Loucy (cell line): ENCODE results near the gene TBRG1.

Source experiments
- H2AFZ ChIP-seq: fragments of 200-600 bp; sonication (generic); 2 replicates; pipeline ENCODE4 v1.6.0; 2016; ENCODE audit warnings: antibody characterized with exemption, mild to moderate bottlenecking, low read length, moderate library complexity
- H3F3A ChIP-seq: fragments of 200-600 bp; 2 replicates; pipeline ENCODE4 v1.6.0; 2016; ENCODE audit warnings: antibody characterized with exemption, low read depth, mild to moderate bottlenecking
- H3K27me3 ChIP-seq: fragments of 200-600 bp; sonication (generic); 2 replicates; pipeline ENCODE4 v1.6.1; 2014; ENCODE audit warnings: low read length, mild to moderate bottlenecking; ENCODE audit not compliant: insufficient read depth, poor library complexity, severe bottlenecking
- H3K36me3 ChIP-seq: fragments of 200-600 bp; sonication (generic); 2 replicates; pipeline ENCODE4 v1.6.1; 2016; ENCODE audit warnings: low read length; ENCODE audit not compliant: insufficient read depth
- H3K4me1 ChIP-seq: fragments of 200-600 bp; sonication (generic); 2 replicates; pipeline ENCODE4 v1.5.1; 2014; ENCODE audit warnings: low read length, mild to moderate bottlenecking; ENCODE audit not compliant: insufficient read depth, poor library complexity, severe bottlenecking
- H3K4me2 ChIP-seq: fragments of 200-600 bp; sonication (generic); 2 replicates; pipeline ENCODE4 v1.6.0; 2014; ENCODE audit warnings: antibody characterized with exemption, low read length, low read depth, mild to moderate bottlenecking; ENCODE audit not compliant: poor library complexity, severe bottlenecking
- H3K4me3 ChIP-seq: fragments of 200-600 bp; sonication (generic); 2 replicates; pipeline ENCODE4 v1.5.1; 2014; ENCODE audit warnings: low read length, mild to moderate bottlenecking, mixed read lengths; ENCODE audit not compliant: poor library complexity, severe bottlenecking
- H3K79me2 ChIP-seq: fragments of 200-600 bp; sonication (generic); 2 replicates; pipeline ENCODE4 v1.6.1; 2014; ENCODE audit warnings: low read length; ENCODE audit not compliant: insufficient read depth
- H3K9ac ChIP-seq: fragments of 200-600 bp; sonication (generic); 2 replicates; pipeline ENCODE4 v1.6.0; 2014; ENCODE audit warnings: mild to moderate bottlenecking, low read depth, low read length, moderate library complexity; ENCODE audit not compliant: poor library complexity, severe bottlenecking
- H3K9me2 ChIP-seq: fragments of 200-600 bp; sonication (generic); replicated peaks from 2 replicates; pipeline ENCODE4 v1.6.1; 2016; ENCODE audit warnings: low read depth, low read length, mixed read lengths
- H3K9me3 ChIP-seq: fragments of 200-600 bp; sonication (generic); 2 replicates; pipeline ENCODE4 v1.6.1; 2014; ENCODE audit warnings: mild to moderate bottlenecking, antibody characterized with exemption, low read length, low read depth; ENCODE audit not compliant: insufficient read depth
- H4K20me1 ChIP-seq: fragments of 200-600 bp; sonication (generic); 2 replicates; pipeline ENCODE4 v1.6.0; 2014; ENCODE audit warnings: antibody characterized with exemption, low read length, mild to moderate bottlenecking; ENCODE audit not compliant: insufficient read depth, poor library complexity, severe bottlenecking
- EZH2phosphoT487 ChIP-seq: fragments of 200-600 bp; IDR thresholded peaks from 2 replicates; pipeline ENCODE4 v1.6.1; 2018; ENCODE audit warnings: antibody characterized with exemption, mild to moderate bottlenecking, moderate library complexity, borderline replicate concordance
- TF ChIP-seq, protein P1 (sequence below): fragments of 200-600 bp; sonication (generic); conservative IDR thresholded peaks from 2 replicates; pipeline ENCODE4 v1.5.1; 2014; ENCODE audit warnings: mild to moderate bottlenecking, antibody characterized with exemption, low read length

The TBRG1 gene

DNA sequence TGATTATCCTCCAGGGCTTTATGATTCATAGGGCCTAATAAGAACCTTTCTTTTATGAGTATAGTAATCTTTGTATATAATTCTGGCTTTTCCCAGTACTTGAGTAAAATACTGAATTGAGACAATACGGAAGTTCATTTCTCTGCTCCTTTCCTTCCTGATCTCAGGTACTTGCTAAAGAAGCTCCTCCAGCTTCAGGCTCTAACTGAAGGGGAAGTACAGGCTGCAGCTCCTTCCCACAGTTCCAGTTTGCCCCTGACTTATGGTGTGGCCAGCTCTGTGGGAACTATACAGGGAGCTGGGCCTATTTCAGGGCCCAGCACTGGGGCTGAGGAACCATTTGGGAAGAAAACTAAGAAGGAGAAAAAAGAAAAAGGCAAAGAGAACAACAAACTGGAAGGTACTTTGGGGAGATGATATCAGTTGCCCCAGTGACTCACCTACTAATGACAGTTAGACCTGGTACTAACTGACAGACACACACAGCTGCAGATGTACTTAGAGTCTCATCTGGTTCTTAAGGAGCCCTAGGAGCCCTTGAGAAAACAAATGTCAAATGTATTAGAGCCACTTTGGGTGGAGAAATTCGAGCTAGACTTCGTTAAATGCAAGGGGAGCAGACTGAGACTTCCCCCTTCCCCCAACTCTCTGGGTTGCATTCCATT, 3.0 kb downstream of the TBRG1 start:
- H3F3A ChIP-seq, result no peaks in the 10 kb centered on the region
- TF ChIP-seq EZH2phosphoT487, result no peak
- TF ChIP-seq, protein P1, sequence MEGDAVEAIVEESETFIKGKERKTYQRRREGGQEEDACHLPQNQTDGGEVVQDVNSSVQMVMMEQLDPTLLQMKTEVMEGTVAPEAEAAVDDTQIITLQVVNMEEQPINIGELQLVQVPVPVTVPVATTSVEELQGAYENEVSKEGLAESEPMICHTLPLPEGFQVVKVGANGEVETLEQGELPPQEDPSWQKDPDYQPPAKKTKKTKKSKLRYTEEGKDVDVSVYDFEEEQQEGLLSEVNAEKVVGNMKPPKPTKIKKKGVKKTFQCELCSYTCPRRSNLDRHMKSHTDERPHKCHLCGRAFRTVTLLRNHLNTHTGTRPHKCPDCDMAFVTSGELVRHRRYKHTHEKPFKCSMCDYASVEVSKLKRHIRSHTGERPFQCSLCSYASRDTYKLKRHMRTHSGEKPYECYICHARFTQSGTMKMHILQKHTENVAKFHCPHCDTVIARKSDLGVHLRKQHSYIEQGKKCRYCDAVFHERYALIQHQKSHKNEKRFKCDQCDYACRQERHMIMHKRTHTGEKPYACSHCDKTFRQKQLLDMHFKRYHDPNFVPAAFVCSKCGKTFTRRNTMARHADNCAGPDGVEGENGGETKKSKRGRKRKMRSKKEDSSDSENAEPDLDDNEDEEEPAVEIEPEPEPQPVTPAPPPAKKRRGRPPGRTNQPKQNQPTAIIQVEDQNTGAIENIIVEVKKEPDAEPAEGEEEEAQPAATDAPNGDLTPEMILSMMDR, result no peak
- H3K4me3 ChIP-seq, result peak overlapping the region; percentile 96
- peak overlapping the region; percentile 81 for H3K4me2 ChIP-seq
- H2AFZ ChIP-seq, result no peak overlapping the region
- peak overlapping the region; percentile 92 for H3K9ac ChIP-seq
- H3K79me2 ChIP-seq, result peaks cover 51% of the 10 kb centered on the region
- H3K27me3 ChIP-seq, result peaks cover 12% of the 10 kb centered on the region
- H3K9me3 ChIP-seq, result no peaks in the 10 kb centered on the region
- peaks cover 17% of the 10 kb centered on the region for H4K20me1 ChIP-seq
- no peaks in the 10 kb centered on the region for H3K9me2 ChIP-seq
- peaks cover 35% of the 10 kb centered on the region; the same call in 1 of the 2 replicates for H3K36me3 ChIP-seq
- peaks cover 43% of the 10 kb centered on the region for H3K4me1 ChIP-seq

DNA sequence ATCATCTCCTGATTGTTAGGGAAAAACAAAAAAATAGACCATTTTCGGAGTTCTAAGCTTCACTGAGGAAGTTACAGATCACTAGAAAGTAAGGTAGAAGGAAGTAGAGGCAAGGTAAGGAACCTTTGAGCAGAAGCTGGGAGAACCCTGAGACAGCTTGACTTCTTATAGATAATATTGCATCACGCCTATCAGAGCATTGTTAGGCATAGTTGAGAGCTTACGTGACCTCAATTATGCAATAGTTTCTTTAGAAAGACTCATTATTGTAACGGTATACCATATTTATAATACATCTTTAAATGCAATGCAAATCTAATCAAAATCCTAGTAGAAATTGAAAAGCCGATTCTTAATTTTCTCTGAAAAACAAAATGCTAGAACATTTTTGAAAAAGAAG, 4.9 kb downstream of the TBRG1 start:
- no peak overlapping the region for H3K9ac ChIP-seq
- H3K9me2 ChIP-seq, result no peaks in the 10 kb centered on the region
- H3K4me1 ChIP-seq, result peaks cover 43% of the 10 kb centered on the region
- H3F3A ChIP-seq, result no peaks in the 10 kb centered on the region
- peaks cover 51% of the 10 kb centered on the region for H3K79me2 ChIP-seq
- peaks cover 17% of the 10 kb centered on the region for H4K20me1 ChIP-seq
- H3K9me3 ChIP-seq, result no peaks in the 10 kb centered on the region
- H3K27me3 ChIP-seq, result no peaks in the 10 kb centered on the region
- peaks cover 54% of the 10 kb centered on the region for H3K36me3 ChIP-seq
- TF ChIP-seq, protein P1, result no peak
- TF ChIP-seq EZH2phosphoT487, result no peak
- H2AFZ ChIP-seq, result no peak overlapping the region
- H3K4me2 ChIP-seq, result peak overlapping the region; percentile 81
- H3K4me3 ChIP-seq, result no peak overlapping the region

DNA sequence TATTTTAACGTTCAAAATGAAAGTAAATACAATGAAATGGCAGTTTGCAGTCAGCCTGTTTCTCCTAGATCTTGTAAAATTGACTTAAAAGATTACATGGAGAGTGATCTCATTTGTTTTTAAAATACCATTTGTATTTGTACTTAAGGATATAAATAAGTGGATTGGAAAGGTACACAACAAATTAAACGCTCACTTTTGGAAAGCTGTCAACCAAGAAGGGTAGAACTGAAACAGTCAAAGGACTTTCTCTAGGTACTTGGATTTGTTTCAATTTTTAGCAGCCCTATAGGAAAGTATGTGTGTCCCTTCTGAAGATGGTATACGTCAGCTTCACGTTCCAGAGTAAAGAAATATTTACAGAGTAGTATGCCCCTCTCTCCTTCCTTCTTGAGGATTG, 7.3 kb downstream of the TBRG1 start:
- H3K79me2 ChIP-seq, result peaks cover 28% of the 10 kb centered on the region
- H3K4me2 ChIP-seq, result no peak overlapping the region
- no peak overlapping the region for H2AFZ ChIP-seq
- no peaks in the 10 kb centered on the region for H3F3A ChIP-seq
- H4K20me1 ChIP-seq, result peaks cover 2% of the 10 kb centered on the region
- H3K9me2 ChIP-seq, result no peaks in the 10 kb centered on the region
- H3K9ac ChIP-seq, result no peak overlapping the region
- H3K9me3 ChIP-seq, result no peaks in the 10 kb centered on the region
- no peaks in the 10 kb centered on the region for H3K27me3 ChIP-seq
- no peak overlapping the region for H3K4me3 ChIP-seq
- TF ChIP-seq, protein P1, result no peak
- no peak for TF ChIP-seq EZH2phosphoT487
- peaks cover 31% of the 10 kb centered on the region for H3K4me1 ChIP-seq
- peaks cover 71% of the 10 kb centered on the region for H3K36me3 ChIP-seq
